Fibroblast of the aortic adventitia (primary cell): ENCODE results near the gene TMEM121B. TPM values are rescaled to one million over a fixed set of nuclear protein-coding genes. Genes with fewer than 3 reads are reported as not detected.
"Not testable (repeated sequence)": the region's sequence is repeated elsewhere in the genome, so short reads cannot be mapped to it uniquely, and the experiment has no call there.

ENCODE experiments used
- DNase-seq: peaks from one replicate; pipeline ENCODE4 v3.0.0-alpha.2; 2010; ENCODE audit warnings: low read depth
- H3K4me3 ChIP-seq: 2 replicates; pipeline ENCODE4 v1.5.1; 2011; ENCODE audit warnings: low read depth, mild to moderate bottlenecking, control low read depth, low read length, moderate library complexity
- total RNA-seq: library from RNA; depleted of rRNA; stranded (reverse); fragments of >200 nt; gene quantifications from 2 replicates; pipeline ENCODE4 v1.2.3, GENCODE V29; 2012; ENCODE audit warnings: low replicate concordance
- TF ChIP-seq, protein P1 (sequence below): IDR thresholded peaks from 2 replicates; pipeline ENCODE4 v1.5.1; 2011; ENCODE audit warnings: mild to moderate bottlenecking, low read length, control low read depth, inconsistent platforms; ENCODE audit not compliant: insufficient read depth

TMEM121B gene
- total RNA-seq, 1 donor: 0.09 TPM

DNA sequence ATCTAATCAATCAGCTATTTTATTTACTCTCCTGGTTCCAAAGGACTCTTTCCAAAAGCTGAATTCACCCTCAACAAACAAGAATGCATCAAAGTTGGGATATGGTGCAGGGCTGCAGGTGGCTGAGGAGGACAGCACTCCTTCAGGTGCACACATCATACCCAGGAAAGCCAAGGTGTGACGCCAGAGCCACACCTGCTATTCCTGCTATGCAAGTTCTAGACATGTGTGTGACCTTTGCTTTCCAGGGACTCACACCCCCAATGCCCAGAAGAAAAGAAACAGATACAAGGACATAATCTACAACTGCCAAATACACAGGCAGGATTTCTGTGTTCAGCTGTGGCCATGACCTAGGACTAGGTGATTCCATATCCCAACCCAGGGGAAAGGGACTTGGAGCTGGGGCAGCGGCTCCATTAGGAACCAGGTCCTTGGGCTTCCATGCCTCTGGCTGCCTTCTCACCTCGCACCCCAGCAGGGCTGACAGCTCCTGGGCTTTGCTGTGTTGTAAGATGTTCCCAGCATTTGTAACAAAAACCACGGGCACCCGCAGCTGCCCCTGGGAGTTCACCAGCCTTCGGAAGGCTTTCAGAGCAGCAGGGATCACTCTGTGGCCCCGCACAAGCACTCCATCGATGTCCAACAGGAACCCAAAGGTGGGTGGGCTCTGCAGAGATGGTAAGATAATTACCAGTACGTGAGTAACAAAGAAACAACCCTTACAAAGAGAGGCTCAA lies 28.1 kb upstream of the TMEM121B start:
- no peak for DNase-seq
- H3K4me3 ChIP-seq: no peak overlapping the region
- TF ChIP-seq, protein P1, sequence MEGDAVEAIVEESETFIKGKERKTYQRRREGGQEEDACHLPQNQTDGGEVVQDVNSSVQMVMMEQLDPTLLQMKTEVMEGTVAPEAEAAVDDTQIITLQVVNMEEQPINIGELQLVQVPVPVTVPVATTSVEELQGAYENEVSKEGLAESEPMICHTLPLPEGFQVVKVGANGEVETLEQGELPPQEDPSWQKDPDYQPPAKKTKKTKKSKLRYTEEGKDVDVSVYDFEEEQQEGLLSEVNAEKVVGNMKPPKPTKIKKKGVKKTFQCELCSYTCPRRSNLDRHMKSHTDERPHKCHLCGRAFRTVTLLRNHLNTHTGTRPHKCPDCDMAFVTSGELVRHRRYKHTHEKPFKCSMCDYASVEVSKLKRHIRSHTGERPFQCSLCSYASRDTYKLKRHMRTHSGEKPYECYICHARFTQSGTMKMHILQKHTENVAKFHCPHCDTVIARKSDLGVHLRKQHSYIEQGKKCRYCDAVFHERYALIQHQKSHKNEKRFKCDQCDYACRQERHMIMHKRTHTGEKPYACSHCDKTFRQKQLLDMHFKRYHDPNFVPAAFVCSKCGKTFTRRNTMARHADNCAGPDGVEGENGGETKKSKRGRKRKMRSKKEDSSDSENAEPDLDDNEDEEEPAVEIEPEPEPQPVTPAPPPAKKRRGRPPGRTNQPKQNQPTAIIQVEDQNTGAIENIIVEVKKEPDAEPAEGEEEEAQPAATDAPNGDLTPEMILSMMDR: no peak

DNA sequence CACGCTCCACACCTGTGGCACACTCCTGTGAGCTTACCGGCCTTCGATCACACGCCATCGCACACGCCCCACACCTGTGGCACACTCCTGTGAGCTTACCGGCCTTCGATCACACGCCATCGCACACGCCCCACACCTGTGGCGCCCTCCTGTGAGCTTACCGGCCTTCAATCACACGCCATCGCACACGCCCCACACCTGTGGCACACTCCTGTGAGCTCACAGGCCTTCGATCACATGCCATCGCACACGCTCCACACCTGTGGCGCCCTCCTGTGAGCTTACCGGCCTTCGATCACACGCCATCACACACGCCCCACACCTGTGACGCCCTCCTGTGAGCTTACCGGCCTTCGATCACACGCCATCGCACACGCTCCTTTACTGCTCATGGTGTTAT lies 26.3 kb upstream of the TMEM121B start:
- DNase-seq, H3K4me3 ChIP-seq: not testable (repeated sequence)

DNA sequence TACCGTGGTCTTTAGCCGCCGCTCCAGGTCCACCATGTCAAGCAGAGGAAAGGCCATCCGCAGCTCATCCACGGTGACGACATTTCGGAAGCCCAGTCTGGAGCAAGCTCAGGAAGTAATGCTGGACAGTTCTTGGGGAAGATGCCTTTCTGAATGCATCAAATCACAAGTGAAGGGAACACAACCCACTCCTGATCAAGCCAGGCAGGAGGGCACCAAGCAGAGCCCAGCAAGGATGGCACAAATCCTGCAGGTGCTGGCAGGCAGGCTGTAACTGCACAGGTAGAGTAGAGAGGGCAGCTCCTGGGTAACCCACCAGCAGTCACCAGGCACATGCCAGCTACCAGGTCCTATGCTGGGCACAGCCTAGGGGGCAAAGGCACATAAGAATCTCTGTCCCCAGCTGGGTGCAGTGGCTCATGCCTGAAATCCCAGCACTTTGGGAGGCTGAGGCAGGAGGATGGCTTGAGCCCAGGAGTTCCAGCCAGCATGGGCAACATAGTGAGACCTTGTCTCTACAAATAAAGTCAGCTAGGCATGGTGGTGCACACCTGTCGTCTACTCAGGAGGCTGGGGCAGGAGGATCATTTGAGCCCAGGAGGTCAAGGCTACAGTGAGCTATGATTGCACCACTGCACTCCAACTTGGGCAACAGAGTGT lies 24.0 kb upstream of the TMEM121B start:
- DNase-seq: no peak
- TF ChIP-seq, protein P1: no peak
- no peak overlapping the region for H3K4me3 ChIP-seq

DNA sequence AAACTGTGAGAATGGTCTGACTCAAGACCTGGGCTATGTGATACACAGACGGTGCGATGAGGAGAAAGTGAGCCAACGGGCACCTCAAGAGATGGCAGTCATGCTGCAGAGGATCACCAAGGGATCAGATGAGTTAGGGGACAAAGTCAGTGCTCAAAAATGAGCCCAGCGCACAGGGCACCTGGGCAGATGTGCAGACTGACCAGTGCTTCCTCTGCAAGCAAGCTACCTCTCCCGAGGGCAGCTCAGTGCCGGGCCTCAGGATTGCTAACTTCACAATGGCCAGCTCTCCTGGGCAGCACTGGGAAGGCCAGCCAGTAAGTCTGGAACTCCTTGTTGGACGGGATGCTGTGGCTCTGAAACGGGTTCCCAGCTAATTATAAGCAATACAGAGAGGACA lies 22.7 kb upstream of the TMEM121B start:
- H3K4me3 ChIP-seq: no peak overlapping the region
- DNase-seq: no peak
- TF ChIP-seq, protein P1: no peak

DNA sequence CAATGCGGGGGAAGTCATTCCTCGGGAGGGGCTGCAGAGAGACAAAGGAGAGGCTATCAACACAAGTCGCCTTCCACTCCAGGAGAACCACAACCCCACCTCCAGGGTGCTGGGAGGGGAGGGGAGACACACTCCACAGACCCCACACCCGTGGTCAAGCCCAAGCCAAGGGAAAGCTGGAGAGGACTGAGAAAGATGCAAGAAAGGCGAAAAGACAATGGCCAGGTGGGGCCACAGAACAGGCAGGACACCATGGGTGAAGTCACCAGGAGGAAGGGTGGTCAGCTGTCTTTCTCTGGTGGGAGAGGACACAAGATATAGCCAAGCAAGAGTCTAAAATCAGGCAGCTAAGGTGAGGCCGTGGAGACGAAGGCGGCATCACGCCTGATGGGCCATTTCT lies 21.9 kb upstream of the TMEM121B start:
- H3K4me3 ChIP-seq: no peak overlapping the region
- no peak for DNase-seq
- TF ChIP-seq, protein P1: no peak

DNA sequence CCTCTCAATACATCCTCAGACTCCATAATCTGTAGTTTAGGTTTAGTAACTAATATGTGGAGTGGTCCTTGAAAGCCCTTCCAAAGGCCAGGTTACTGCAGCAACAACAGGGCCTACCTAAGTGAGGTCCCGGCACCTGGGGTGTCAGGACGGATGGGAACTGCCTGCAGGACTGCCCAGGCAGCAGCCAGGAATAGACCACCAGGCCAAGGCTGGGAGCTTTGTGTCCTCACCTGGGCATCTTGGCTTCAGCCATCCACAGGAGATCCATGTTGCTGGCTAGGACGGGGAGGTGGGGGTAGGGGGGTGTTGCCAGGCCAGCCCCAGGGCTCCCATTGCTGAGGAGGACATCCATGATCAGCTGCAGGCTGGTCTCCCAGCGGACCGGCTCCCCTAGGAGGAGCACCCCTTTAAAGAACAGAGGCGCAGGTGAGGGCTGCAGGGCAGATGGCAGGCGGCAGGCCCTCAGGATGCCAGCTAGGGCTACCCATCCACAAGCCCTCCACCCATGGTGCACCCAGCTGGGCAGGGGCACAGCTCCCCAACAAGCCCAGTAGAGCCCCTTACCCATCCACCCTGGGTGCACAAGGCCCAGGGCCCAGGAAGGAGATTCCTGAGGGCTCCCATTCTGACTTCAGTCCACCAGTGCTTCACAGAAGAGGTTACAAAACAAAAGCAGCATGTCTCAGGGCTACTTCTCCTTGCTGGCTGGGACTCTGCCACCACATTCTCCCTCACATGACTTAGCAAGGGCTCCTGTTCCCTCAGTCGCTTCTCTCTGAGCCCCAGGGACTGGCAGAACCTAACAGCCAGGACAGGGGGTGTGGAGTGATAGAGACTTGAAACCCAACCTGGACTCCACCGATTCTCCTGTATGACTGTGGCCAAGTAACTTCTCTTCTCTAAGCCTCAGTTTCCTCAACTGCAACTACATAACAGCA lies 19.9 kb upstream of the TMEM121B start:
- H3K4me3 ChIP-seq: no peak overlapping the region
- TF ChIP-seq, protein P1: no peak
- DNase-seq: no peak

DNA sequence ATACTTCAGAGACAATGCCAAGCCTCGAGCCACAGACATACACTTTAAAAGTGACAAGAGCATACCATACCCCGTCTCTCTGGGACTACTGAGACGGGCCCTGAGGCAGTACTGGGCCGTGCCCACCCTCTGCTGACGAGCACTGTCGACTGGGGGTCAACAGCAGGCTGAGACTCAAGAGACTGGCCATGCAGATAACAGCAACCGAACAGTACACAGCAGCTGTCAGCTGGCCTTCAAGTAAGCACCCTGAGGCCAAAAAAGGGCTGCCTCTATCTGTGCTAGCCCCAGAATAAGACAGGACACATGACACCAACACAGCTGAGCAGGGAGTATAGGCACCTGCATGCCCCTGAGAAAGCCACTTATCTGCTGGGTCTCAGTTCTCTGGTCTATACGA lies 18.9 kb upstream of the TMEM121B start:
- no peak for DNase-seq
- TF ChIP-seq, protein P1: no peak
- H3K4me3 ChIP-seq: no peak overlapping the region
